Tibial artery (tissue), 4 donors: ENCODE measurements around the gene B3GNT5.

Experiments used
- DNase-seq, 2 donors: peaks; one replicate each; pipeline ENCODE4 v3.0.0-alpha.2; 2019
- H3K27ac ChIP-seq, 2 donors: fragments of 200-600 bp; sonication (generic) in 1 of 2; 1 replicate in 1 of 2; 2 replicates in 1 of 2; pipeline ENCODE4 v1.5.1; 2018 to 2019; ENCODE audit warnings: mild to moderate bottlenecking in 1 of 2
- H3K27me3 ChIP-seq, 2 donors: fragments of 200-600 bp; sonication (generic) in 1 of 2; one replicate each; pipeline versions ENCODE4 v1.5.1 to v1.6.0; 2016 to 2019
- H3K36me3 ChIP-seq, 3 donors: fragments of 200-600 bp; sonication (generic) in 2 of 3; one replicate each; pipeline ENCODE4 v1.5.1; 2016 to 2019; ENCODE audit warnings: mild to moderate bottlenecking in 2 of 3
- H3K4me1 ChIP-seq, 4 donors: fragments of 200-600 bp; sonication (generic) in 2 of 4; 1 replicate in 3 of 4; 2 replicates in 1 of 4; pipeline ENCODE4 v1.5.1; 2016 to 2019
- H3K4me3 ChIP-seq, 2 donors: fragments of 200-600 bp; sonication (generic) in 1 of 2; 1 replicate in 1 of 2; 2 replicates in 1 of 2; pipeline ENCODE4 v1.5.1; 2018 to 2019; ENCODE audit warnings: mild to moderate bottlenecking in 2 of 2
- H3K9me3 ChIP-seq, 3 donors: fragments of 200-600 bp; sonication (generic) in 1 of 3; one replicate each; pipeline ENCODE4 v1.5.1; 2016 to 2019
- intact Hi-C: fragments of 100-400 bp; cut with DNase I; formaldehyde crosslinking; loops from one replicate; pipeline ENCODE4 v1.15.0; 2023; ENCODE audit warnings: low total_unique reads
- TF ChIP-seq, protein P1 (sequence below), 2 experiments: fragments of 200-600 bp in 1 of 2; fragments of 450-650 bp in 1 of 2; IDR thresholded peaks; one replicate each; pipeline ENCODE4 v1.5.1; 2017 to 2019; ENCODE audit warnings: antibody characterized with exemption in 2 of 2, mild to moderate bottlenecking in 1 of 2, moderate library complexity in 1 of 2

B3GNT5 gene

DNA sequence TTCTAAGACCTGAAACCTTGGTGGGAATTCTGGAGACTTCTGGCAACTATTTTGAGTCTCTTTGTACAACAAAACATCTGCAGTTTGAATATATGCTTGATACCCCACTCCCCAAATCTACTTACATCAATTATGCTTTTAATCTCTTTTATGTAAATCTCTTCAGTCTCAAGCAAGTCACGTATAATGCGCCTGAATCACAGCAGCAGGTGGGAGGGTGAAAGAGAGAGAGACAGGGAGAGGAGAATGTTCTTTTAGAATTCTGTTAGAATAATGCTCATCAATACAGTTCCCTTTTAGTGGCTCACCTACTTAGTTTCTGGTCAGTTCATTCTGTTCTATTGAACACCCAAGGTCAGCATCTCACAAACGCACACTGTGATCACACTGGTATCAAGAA lies 22.2 kb upstream of the B3GNT5 start:
- DNase-seq = no peak
- Histone ChIP-seq H3K4me1 (no peaks in the 10 kb centered on the region), H3K9me3 (no peaks in the 10 kb centered on the region), H3K36me3 (no peaks in the 10 kb centered on the region), H3K27ac (no peak overlapping the region), H3K27me3 (no peaks in the 10 kb centered on the region), H3K4me3 (no peak overlapping the region)
- TF ChIP-seq, protein P1, sequence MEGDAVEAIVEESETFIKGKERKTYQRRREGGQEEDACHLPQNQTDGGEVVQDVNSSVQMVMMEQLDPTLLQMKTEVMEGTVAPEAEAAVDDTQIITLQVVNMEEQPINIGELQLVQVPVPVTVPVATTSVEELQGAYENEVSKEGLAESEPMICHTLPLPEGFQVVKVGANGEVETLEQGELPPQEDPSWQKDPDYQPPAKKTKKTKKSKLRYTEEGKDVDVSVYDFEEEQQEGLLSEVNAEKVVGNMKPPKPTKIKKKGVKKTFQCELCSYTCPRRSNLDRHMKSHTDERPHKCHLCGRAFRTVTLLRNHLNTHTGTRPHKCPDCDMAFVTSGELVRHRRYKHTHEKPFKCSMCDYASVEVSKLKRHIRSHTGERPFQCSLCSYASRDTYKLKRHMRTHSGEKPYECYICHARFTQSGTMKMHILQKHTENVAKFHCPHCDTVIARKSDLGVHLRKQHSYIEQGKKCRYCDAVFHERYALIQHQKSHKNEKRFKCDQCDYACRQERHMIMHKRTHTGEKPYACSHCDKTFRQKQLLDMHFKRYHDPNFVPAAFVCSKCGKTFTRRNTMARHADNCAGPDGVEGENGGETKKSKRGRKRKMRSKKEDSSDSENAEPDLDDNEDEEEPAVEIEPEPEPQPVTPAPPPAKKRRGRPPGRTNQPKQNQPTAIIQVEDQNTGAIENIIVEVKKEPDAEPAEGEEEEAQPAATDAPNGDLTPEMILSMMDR (IDR thresholded peaks at IDR 0.05) = no peak
- intact Hi-C loops = no loop called here

DNA sequence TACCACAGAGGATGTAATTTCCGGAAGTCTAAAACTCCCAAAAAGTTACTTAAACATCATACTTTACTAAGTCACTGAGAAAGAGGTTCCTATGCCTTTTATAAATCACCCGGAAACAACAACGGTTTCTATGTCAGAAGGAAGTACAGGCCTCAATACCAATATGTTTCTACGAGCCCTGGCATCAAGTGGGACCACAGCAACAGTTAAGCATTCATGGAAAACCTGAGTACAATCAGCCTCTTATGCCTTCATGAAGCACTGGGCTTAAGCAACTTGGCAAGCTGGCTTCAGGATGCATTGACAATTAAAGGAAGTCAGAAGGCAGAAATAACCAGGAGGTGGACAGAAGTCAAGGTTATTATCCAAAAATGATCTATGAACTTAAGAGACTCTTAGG lies 19.1 kb upstream of the B3GNT5 start:
- DNase-seq = no peak
- Histone ChIP-seq H3K36me3 (no peaks in the 10 kb centered on the region), H3K27ac (no peak overlapping the region), H3K27me3 (peaks cover 0 to under 1% of the 10 kb centered on the region in 2 donors), H3K9me3 (no peaks in the 10 kb centered on the region), H3K4me3 (no peak overlapping the region), H3K4me1 (no peaks in the 10 kb centered on the region)
- intact Hi-C loops = no loop called here
- TF ChIP-seq, protein P1 (IDR thresholded peaks at IDR 0.05) = no peak

DNA sequence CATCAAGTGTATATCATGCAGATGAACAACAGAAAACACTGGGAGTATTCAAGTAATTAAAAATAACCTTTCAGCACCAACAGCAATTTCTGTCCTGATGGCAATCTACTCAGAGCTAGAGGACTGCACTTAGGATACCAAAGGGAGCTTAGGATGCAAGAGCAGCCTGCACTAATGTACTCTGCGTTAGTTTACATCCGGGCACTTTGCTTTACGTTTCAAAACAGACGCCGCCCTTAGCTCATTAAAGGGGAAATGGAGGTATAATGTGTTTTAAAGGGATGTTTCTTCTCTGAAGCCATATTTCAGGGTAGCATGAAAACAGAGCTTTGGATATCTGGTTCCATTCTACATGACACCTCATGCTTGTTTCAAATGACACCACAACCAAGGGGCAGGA lies 14.0 kb upstream of the B3GNT5 start:
- Histone ChIP-seq H3K27me3 (peaks cover 0 to 10% of the 10 kb centered on the region in 2 donors), H3K36me3 (no peaks in the 10 kb centered on the region), H3K27ac (no peak overlapping the region), H3K4me3 (no peak overlapping the region), H3K4me1 (no peaks in the 10 kb centered on the region), H3K9me3 (peaks cover 0 to 13% (median 0%) of the 10 kb centered on the region in 3 donors)
- TF ChIP-seq, protein P1 (IDR thresholded peaks at IDR 0.05) = no peak
- DNase-seq = no peak
- intact Hi-C loops = no loop called here

DNA sequence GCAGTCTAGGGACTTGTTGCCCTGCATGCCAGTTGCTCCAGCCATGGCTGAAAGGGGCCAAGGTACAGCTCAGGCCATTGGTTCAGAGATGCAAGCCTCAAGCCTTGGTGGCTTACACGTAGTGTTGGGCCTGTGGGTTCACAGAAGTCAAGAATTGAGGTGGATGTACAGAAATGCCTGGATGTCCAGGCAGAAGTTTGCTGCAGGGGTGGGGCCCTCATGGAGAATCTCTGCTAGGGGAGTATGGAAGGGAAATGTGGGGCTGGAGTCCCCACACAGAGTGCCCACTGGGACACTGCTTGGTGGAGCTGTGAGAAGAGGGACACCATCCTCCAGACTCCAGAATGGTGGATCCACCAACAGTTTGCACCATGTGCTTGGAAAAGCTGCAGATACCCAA lies 10.6 kb upstream of the B3GNT5 start:
- peaks cover 0 to 13% (median 0%) of the 10 kb centered on the region in 3 donors for H3K9me3 ChIP-seq
- TF ChIP-seq, protein P1 (IDR thresholded peaks at IDR 0.05) = no peak
- H3K36me3 ChIP-seq = no peaks in the 10 kb centered on the region
- no peaks in the 10 kb centered on the region for H3K4me1 ChIP-seq
- H3K27ac ChIP-seq = no peak overlapping the region
- H3K27me3 ChIP-seq = peaks cover 0 to 13% of the 10 kb centered on the region in 2 donors
- H3K4me3 ChIP-seq = no peak overlapping the region
- no peak for DNase-seq
- intact Hi-C loops = no loop called here

DNA sequence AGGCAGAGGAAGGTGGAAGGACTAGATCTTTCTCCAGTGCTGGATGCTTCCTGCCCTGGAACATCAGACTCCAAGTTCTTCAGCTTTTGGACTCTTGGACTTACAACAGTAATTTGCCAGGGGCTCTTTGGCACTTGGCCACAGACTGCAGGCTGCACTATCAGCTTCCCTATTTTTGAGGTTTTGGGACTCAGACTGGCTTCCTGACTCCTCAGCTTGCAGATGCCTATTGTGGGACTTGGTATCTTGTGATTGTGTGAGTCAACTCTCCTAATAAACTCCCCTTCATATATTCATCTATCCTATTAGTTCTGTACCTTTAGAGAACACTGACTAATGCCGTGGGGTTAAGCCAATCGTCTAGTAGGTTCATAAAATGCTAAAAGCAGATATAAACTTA lies 8.8 kb upstream of the B3GNT5 start:
- no peak overlapping the region for H3K4me3 ChIP-seq
- TF ChIP-seq, protein P1 (IDR thresholded peaks at IDR 0.05) = no peak
- no peaks in the 10 kb centered on the region for H3K36me3 ChIP-seq
- no peaks in the 10 kb centered on the region for H3K4me1 ChIP-seq
- peak; percentile 75 to 81 for DNase-seq
- H3K9me3 ChIP-seq = peaks cover 0 to 13% (median 0%) of the 10 kb centered on the region in 3 donors
- H3K27me3 ChIP-seq = peaks cover 0 to 13% of the 10 kb centered on the region in 2 donors
- no peak overlapping the region for H3K27ac ChIP-seq
- intact Hi-C loops = no loop called here

DNA sequence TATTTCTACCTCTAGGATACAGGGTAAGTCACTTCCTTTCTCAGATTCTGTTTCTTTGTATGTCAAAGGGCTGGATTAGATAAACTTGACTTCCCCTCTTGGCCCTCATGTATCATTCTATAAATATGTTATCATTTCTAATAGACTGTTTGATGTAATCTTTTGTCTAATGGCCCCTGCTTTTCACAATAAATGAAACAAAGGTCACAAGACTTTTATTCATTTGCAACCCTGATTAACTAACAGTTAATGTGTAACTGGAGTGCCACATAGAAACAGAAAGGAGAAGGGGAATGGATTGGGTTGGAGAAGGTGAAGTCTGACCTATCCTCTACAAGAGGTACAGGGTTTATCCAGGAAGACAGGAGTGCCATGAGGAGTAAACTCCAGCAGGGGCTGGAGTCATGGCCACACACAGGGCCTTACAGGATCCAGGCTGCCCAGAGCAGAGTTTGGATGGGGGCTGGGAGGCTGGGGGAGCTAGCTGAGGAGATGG lies 8.0 kb upstream of the B3GNT5 start:
- intact Hi-C loops = no loop called here
- Histone ChIP-seq H3K36me3 (no peaks in the 10 kb centered on the region), H3K4me3 (no peak overlapping the region), H3K27me3 (peaks cover 0 to 20% of the 10 kb centered on the region in 2 donors), H3K4me1 (no peaks in the 10 kb centered on the region), H3K9me3 (peaks cover 0 to 13% (median 0%) of the 10 kb centered on the region in 3 donors), H3K27ac (no peak overlapping the region)
- DNase-seq = no peak
- TF ChIP-seq, protein P1 (IDR thresholded peaks at IDR 0.05) = no peak
